K562 (cell line): ENCODE data around the gene ROMO1. TPM values are rescaled to one million over a fixed set of nuclear protein-coding genes. Genes with fewer than 3 reads are reported as not detected.
A peak's percentile ranks its signal among the peaks of the same experiment; 100 is the strongest.

Source experiments
- ARID2 ChIP-seq: fragments of 450-650 bp; IDR thresholded peaks from 2 replicates; pipeline ENCODE4 v1.6.1; 2017; ENCODE audit warnings: antibody characterized with exemption, mild to moderate bottlenecking
- ETV1 ChIP-seq: fragments of 450-650 bp; conservative IDR thresholded peaks from 2 replicates; pipeline ENCODE4 v1.6.1; 2016; ENCODE audit warnings: missing genetic modification characterization, control low read depth, low read depth, missing compliant biosample characterization
- GTF2B ChIP-seq: IDR thresholded peaks from 2 replicates; pipeline ENCODE4 v1.6.1; 2011; ENCODE audit not compliant: insufficient read length; ENCODE audit errors: extremely low read depth
- MBD2 ChIP-seq: sonication (generic); IDR thresholded peaks from 2 replicates; pipeline ENCODE4 v1.6.1; 2016; ENCODE audit warnings: low read depth, borderline replicate concordance
- MECOM ChIP-seq: fragments of 250-450 bp; sonication (Bioruptor Pico); IDR thresholded peaks from 2 replicates; pipeline ENCODE4 v1.8.0; 2022; ENCODE audit warnings: inconsistent platforms
- NCOR1 ChIP-seq: fragments of 450-650 bp; IDR thresholded peaks from 2 replicates; pipeline ENCODE4 v1.6.1; 2016; ENCODE audit warnings: mild to moderate bottlenecking, moderate library complexity
- NONO ChIP-seq, 2 experiments: fragments of 200-400 bp in 1 of 2; fragments of 450-650 bp in 1 of 2; formaldehyde crosslinking in 1 of 2; IDR thresholded peaks; 2 replicates each; pipeline ENCODE4 v1.6.1; 2017; ENCODE audit warnings: low read depth in 2 of 2, mild to moderate bottlenecking in 2 of 2, moderate library complexity in 2 of 2, low read length in 1 of 2
- NR2F6 ChIP-seq: fragments of 450-650 bp; formaldehyde crosslinking; IDR thresholded peaks from 2 replicates; pipeline ENCODE4 v1.4.0; 2020; ENCODE audit warnings: mild to moderate bottlenecking
- POLR2G ChIP-seq: fragments of 200-400 bp; formaldehyde crosslinking; IDR thresholded peaks from 2 replicates; pipeline ENCODE4 v1.6.1; 2017; ENCODE audit warnings: low read depth, mild to moderate bottlenecking, antibody characterized with exemption, low read length, moderate library complexity
- RHOXF2B ChIP-seq: fragments of 250-450 bp; sonication (Bioruptor Pico); conservative IDR thresholded peaks from 2 replicates; pipeline ENCODE4 v1.5.1; 2021
- SMARCB1 ChIP-seq: IDR thresholded peaks from 2 replicates; pipeline ENCODE4 v1.6.1; 2011; ENCODE audit warnings: improper control_type of control experiment, low read depth; ENCODE audit not compliant: insufficient read length
- TEAD4 ChIP-seq, 2 experiments: sonication (generic) in 1 of 2; formaldehyde crosslinking in 1 of 2; IDR thresholded peaks; 2 replicates each; pipeline versions ENCODE4 v1.6.1 to v1.8.0; 2012 to 2022; ENCODE audit warnings: borderline replicate concordance in 1 of 2, inconsistent platforms in 1 of 2, low read length in 1 of 2, mild to moderate bottlenecking in 1 of 2, missing genetic modification reagents in 1 of 2
- ZBTB34 ChIP-seq: fragments of 250-450 bp; sonication (Bioruptor Pico); IDR thresholded peaks from 2 replicates; pipeline ENCODE4 v1.8.0; 2021; ENCODE audit warnings: mild to moderate bottlenecking, moderate library complexity
- ZNF184 ChIP-seq: sonication (generic); formaldehyde crosslinking; IDR thresholded peaks from 2 replicates; pipeline ENCODE4 v1.5.0; 2020; ENCODE audit warnings: missing genetic modification reagents
- ZNF347 ChIP-seq: fragments of 450-650 bp; formaldehyde crosslinking; IDR thresholded peaks from 2 replicates; pipeline ENCODE4 v1.4.0; 2020; ENCODE audit warnings: low read depth, mild to moderate bottlenecking, moderate library complexity
- polyA plus RNA-seq, 8 experiments: library from polyadenylated mRNA; depleted of rRNA in 4 of 8; stranded (reverse) in 5 of 8; unstranded in 3 of 8; fragments of >200 nt; fragmentation: Nextera tagmentation in 2 of 8; fragmentation: Illumina TruSeq in 1 of 8; extraction: Ambion mirVana in 2 of 8; extraction: Trizol in 1 of 8; gene quantifications; 2 replicates each; pipeline versions ENCODE4 v1.2.1 to v1.2.3, GENCODE V29; 2011 to 2014; ENCODE audit warnings: inconsistent platforms in 1 of 8, missing spikeins in 1 of 8
- total RNA-seq, 7 experiments: library from RNA; depleted of rRNA in 6 of 7; stranded (reverse); fragments of >200 nt in 6 of 7; fragmentation: Illumina TruSeq in 2 of 7; extraction: Trizol in 2 of 7; gene quantifications; 2 replicates each; pipeline versions ENCODE4 v1.2.1 to v1.2.3, GENCODE V29; 2011 to 2021; ENCODE audit warnings: low replicate concordance in 1 of 7
- TF ChIP-seq, protein P1 (sequence below): fragments of 250-450 bp; sonication (Bioruptor Pico); IDR thresholded peaks from 2 replicates; pipeline ENCODE4 v1.5.0; 2021
- TF ChIP-seq, protein P2 (sequence below): fragments of 450-650 bp; IDR thresholded peaks from 2 replicates; pipeline ENCODE4 v1.6.1; 2018; ENCODE audit not compliant: partially characterized antibody
- TF ChIP-seq, protein P3 (sequence below): sonication (generic); formaldehyde crosslinking; IDR thresholded peaks from 2 replicates; pipeline ENCODE4 v1.8.0; 2022; ENCODE audit warnings: missing genetic modification reagents, mild to moderate bottlenecking, borderline replicate concordance

ROMO1 gene
- total and polyA plus RNA-seq, 9 of the 15 experiments (the other 6 are each of a cell fraction or from before 2014, with no cell fraction given) = 31.8 to 741 (median 226) TPM

- no peak for TF ChIP-seq ZBTB34 (CRISPR knock-in tag)
- peak; percentile 99 for TF ChIP-seq POLR2G
- TF ChIP-seq ZNF184 (CRISPR knock-in tag) = no peak
- TF ChIP-seq NR2F6 (CRISPR knock-in tag) = no peak
- TF ChIP-seq TEAD4 (IDR thresholded peaks at IDR 0.05; ENCODE audit: low read length) = peak; percentile 73
- TF ChIP-seq TEAD4 (CRISPR knock-in tag; IDR thresholded peaks at IDR 0.05; ENCODE audit: borderline replicate concordance) = no peak
- TF ChIP-seq, protein P1, sequence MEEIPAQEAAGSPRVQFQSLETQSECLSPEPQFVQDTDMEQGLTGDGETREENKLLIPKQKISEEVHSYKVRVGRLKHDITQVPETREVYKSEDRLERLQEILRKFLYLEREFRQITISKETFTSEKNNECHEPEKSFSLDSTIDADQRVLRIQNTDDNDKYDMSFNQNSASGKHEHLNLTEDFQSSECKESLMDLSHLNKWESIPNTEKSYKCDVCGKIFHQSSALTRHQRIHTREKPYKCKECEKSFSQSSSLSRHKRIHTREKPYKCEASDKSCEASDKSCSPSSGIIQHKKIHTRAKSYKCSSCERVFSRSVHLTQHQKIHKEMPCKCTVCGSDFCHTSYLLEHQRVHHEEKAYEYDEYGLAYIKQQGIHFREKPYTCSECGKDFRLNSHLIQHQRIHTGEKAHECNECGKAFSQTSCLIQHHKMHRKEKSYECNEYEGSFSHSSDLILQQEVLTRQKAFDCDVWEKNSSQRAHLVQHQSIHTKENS (CRISPR knock-in tag) = no peak
- TF ChIP-seq MECOM (CRISPR knock-in tag) = no peak
- no peak for TF ChIP-seq RHOXF2B (CRISPR knock-in tag)
- TF ChIP-seq NCOR1 = peak; percentile 57; the same call in 1 of the 2 replicates
- TF ChIP-seq GTF2B = peak; percentile 44
- peak; percentile 88 for TF ChIP-seq MBD2
- TF ChIP-seq ARID2 = no peak
- TF ChIP-seq, protein P2, sequence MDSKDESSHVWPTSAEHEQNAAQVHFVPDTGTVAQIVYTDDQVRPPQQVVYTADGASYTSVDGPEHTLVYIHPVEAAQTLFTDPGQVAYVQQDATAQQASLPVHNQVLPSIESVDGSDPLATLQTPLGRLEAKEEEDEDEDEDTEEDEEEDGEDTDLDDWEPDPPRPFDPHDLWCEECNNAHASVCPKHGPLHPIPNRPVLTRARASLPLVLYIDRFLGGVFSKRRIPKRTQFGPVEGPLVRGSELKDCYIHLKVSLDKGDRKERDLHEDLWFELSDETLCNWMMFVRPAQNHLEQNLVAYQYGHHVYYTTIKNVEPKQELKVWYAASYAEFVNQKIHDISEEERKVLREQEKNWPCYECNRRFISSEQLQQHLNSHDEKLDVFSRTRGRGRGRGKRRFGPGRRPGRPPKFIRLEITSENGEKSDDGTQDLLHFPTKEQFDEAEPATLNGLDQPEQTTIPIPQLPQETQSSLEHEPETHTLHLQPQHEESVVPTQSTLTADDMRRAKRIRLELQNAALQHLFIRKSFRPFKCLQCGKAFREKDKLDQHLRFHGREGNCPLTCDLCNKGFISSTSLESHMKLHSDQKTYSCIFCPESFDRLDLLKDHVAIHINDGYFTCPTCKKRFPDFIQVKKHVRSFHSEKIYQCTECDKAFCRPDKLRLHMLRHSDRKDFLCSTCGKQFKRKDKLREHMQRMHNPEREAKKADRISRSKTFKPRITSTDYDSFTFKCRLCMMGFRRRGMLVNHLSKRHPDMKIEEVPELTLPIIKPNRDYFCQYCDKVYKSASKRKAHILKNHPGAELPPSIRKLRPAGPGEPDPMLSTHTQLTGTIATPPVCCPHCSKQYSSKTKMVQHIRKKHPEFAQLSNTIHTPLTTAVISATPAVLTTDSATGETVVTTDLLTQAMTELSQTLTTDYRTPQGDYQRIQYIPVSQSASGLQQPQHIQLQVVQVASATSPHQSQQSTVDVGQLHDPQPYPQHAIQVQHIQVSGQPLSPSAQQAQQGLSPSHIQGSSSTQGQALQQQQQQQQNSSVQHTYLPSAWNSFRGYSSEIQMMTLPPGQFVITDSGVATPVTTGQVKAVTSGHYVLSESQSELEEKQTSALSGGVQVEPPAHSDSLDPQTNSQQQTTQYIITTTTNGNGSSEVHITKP = peak; percentile 45
- no peak for TF ChIP-seq ETV1 (tag)
- peak in 1 of 2 experiments; percentile 52; a peak in 1 of 4 replicates for TF ChIP-seq NONO (IDR thresholded peaks at IDR 0.05; ENCODE audit: low read depth in 2 of 2, low read length in 1 of 2)
- no peak for TF ChIP-seq ZNF347
- TF ChIP-seq SMARCB1 = no peak
- TF ChIP-seq, protein P3, sequence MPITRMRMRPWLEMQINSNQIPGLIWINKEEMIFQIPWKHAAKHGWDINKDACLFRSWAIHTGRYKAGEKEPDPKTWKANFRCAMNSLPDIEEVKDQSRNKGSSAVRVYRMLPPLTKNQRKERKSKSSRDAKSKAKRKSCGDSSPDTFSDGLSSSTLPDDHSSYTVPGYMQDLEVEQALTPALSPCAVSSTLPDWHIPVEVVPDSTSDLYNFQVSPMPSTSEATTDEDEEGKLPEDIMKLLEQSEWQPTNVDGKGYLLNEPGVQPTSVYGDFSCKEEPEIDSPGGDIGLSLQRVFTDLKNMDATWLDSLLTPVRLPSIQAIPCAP (CRISPR knock-in tag) = no peak
These were observed 42.9 kb downstream of the ROMO1 start, which contains the start of gene RBM39 (continued) for GRCh38 chr20:35741892-35742740.
